Measurements from ENCODE around the gene PIM2.

- TF ChIP-seq POLR2AphosphoS5 (IDR thresholded peaks at IDR 0.05; ENCODE audit: borderline replicate concordance, low read depth, low read length) (no peak), EZH2 (IDR thresholded peaks at IDR 0.05) (no peak), FOXP2 (optimal IDR thresholded peaks at IDR 0.05; ENCODE audit: control extremely low read depth, extremely low read length, insufficient read depth) (no peak)
These were observed 27.9 kb downstream of the PIM2 start for GRCh38 chrX:48890934-48891401.
